Nephron progenitor cell (in vitro differentiated cells): ENCODE measurements around the gene ZBTB7C.

Source experiments
- DNase-seq: peaks from one replicate; pipeline ENCODE4 v3.0.0; 2021
- H3K27ac Mint-ChIP-seq: 2 replicates; pipeline ENCODE4 v1.8.0; 2021; ENCODE audit warnings: mild to moderate bottlenecking, moderate library complexity, mixed read lengths
- H3K27me3 Mint-ChIP-seq: 2 replicates; pipeline ENCODE4 v1.8.0; 2021; ENCODE audit warnings: mild to moderate bottlenecking, low read depth, mixed read lengths; ENCODE audit not compliant: poor library complexity
- H3K36me3 Mint-ChIP-seq: 2 replicates; pipeline ENCODE4 v1.8.0; 2021; ENCODE audit warnings: low read depth, mixed read lengths
- H3K4me1 Mint-ChIP-seq: 2 replicates; pipeline ENCODE4 v1.8.0; 2021; ENCODE audit warnings: mixed read lengths
- H3K4me3 Mint-ChIP-seq: 2 replicates; pipeline ENCODE4 v1.8.0; 2021; ENCODE audit warnings: mild to moderate bottlenecking, moderate library complexity, mixed read lengths
- H3K9me3 Mint-ChIP-seq: 2 replicates; pipeline ENCODE4 v1.8.0; 2021; ENCODE audit warnings: mild to moderate bottlenecking, moderate library complexity, mixed read lengths
- TF ChIP-seq, protein P1 (sequence below): fragments of 200-600 bp; sonication (generic); IDR thresholded peaks from 2 replicates; pipeline ENCODE4 v1.5.0; 2021; ENCODE audit warnings: antibody characterized with exemption

Gene ZBTB7C

DNA sequence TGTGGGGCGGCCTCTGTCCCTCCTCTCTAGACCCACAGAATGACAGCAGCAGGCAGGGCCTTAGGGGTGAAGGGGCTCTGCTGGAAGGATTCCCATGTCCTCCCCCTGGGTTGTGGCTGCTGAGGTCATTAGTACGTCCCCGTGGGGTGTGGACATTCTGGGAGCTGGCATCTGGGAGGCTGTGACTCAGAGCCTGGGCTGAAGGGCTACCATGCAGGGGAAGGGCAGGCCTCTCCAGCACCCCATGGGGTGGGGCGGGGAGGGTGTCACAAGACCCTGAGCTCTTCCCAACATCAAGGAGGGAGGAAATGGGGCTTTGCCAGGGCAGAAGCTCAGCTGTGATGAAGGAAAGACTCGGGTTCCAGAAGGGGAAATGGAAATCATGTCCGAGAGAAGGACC is 373.0 kb downstream of the ZBTB7C start:
- H3K36me3 Mint-ChIP-seq: no peaks in the 10 kb centered on the region
- H3K4me1 Mint-ChIP-seq: peaks cover 36% of the 10 kb centered on the region
- TF ChIP-seq, protein P1, sequence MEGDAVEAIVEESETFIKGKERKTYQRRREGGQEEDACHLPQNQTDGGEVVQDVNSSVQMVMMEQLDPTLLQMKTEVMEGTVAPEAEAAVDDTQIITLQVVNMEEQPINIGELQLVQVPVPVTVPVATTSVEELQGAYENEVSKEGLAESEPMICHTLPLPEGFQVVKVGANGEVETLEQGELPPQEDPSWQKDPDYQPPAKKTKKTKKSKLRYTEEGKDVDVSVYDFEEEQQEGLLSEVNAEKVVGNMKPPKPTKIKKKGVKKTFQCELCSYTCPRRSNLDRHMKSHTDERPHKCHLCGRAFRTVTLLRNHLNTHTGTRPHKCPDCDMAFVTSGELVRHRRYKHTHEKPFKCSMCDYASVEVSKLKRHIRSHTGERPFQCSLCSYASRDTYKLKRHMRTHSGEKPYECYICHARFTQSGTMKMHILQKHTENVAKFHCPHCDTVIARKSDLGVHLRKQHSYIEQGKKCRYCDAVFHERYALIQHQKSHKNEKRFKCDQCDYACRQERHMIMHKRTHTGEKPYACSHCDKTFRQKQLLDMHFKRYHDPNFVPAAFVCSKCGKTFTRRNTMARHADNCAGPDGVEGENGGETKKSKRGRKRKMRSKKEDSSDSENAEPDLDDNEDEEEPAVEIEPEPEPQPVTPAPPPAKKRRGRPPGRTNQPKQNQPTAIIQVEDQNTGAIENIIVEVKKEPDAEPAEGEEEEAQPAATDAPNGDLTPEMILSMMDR: no peak
- no peaks in the 10 kb centered on the region for H3K9me3 Mint-ChIP-seq
- peaks cover 8% of the 10 kb centered on the region for H3K27me3 Mint-ChIP-seq
- DNase-seq: no peak
- H3K4me3 Mint-ChIP-seq: no peak overlapping the region
- H3K27ac Mint-ChIP-seq: peak overlapping the region; percentile 88

DNA sequence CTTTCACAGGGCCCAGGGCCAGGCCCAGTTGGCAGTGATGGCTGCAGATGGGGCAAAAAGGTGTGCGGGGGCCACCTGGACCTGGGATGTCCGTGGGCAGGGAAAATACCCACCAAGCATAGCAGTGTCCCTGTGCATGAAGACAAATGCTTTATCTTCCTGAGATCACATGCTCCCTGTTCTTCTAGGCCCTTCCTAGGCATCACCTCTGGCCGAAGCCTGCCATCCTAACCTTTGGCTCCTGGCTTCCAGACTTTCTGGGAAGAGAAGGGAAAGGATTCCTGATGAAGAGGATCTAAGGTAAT is 373.7 kb downstream of the ZBTB7C start:
- Mint-ChIP-seq H3K9me3 (no peaks in the 10 kb centered on the region), H3K4me3 (no peak overlapping the region), H3K36me3 (no peaks in the 10 kb centered on the region), H3K27ac (no peak overlapping the region), H3K27me3 (peaks cover 4% of the 10 kb centered on the region), H3K4me1 (peaks cover 36% of the 10 kb centered on the region)
- TF ChIP-seq, protein P1: no peak
- no peak for DNase-seq

DNA sequence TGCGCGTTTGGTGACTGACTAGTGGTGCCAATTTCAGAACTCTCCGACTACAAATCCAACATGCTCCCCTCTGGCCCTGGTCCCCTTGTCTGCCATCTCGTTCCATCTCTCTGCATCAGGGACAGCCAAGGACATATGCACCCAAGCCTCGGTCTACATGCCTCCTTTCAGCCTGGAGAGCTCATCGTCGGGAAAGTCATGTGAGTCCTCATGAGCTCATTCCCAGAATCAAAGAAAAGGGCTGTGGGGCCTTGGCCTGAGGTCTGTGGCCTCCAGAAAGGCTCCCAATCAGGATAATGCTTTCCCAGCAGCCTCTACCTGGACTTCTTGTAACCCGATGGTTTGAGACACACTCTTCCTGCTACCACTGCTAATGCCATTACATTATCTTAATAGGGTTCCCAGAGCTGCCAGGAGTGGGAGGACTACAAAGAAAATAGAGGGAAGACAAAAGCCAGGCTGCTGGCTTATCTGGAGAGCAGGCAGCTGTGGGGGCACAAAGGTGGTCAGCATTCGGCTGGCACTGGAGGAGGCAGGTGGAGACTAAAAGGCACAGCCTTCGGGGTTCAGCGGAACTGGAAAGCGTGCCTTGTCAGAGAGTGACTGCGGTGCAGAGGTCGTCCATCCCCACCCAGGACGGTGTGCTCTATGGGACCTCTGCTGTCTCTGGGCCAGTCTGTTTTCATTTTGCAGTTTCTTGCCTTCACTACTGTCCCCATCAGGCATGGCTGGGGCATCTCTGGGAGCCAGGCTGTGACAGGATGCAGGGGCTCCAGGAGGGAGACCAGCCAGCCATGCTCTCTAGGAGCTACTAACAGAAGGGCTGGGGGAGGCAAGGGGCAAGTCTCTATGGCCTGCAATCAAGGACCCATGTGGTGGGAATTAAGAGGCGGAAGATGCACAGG is 374.3 kb downstream of the ZBTB7C start:
- Mint-ChIP-seq H3K27ac (no peak overlapping the region), H3K4me1 (peaks cover 36% of the 10 kb centered on the region), H3K27me3 (no peaks in the 10 kb centered on the region), H3K9me3 (no peaks in the 10 kb centered on the region), H3K36me3 (no peaks in the 10 kb centered on the region), H3K4me3 (no peak overlapping the region)
- no peak for DNase-seq
- TF ChIP-seq, protein P1: no peak

DNA sequence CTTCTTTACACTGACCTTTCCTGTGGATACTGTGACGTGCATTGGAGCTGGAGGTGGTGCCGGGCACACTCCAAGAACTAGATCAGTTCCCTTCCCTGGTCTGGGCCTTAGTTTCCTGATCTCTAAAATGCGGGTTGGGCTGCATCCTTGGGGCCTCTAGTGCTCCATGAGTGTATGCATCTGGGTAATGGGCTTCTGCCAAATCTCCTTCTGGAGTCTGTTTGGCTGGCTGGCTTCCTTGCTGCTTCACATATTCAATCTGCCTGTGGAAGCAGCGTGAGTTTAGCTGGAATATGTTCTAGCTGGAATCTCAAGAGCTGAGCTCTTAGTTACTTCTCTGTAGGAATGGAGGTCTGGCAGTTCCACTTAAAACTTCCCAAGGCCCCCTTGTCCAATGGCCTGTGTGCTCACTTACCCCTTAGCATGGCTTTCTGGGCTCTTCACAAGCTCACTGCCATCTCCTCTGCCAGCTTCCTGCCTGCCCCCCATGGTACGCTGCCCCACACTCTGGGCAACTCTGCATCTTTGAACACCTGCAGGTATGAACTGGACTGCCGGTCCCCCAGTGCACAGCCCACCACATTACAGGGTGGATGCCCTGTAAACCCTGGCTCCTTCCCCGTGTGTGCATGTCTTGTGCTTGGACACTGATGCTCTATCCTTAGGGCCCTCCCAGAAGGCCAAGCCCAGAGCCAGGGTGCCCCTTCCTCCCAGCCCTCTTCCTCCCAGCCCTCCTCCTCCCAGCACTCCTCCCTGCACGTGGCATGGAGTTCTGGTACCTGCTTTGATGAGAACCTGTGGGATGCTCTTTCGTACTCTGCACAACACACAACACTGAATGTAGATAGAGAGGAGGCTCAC is 375.2 kb downstream of the ZBTB7C start:
- Mint-ChIP-seq H3K36me3 (no peaks in the 10 kb centered on the region), H3K27me3 (no peaks in the 10 kb centered on the region), H3K4me1 (peaks cover 36% of the 10 kb centered on the region), H3K9me3 (no peaks in the 10 kb centered on the region), H3K27ac (no peak overlapping the region), H3K4me3 (no peak overlapping the region)
- DNase-seq: no peak
- TF ChIP-seq, protein P1: no peak

DNA sequence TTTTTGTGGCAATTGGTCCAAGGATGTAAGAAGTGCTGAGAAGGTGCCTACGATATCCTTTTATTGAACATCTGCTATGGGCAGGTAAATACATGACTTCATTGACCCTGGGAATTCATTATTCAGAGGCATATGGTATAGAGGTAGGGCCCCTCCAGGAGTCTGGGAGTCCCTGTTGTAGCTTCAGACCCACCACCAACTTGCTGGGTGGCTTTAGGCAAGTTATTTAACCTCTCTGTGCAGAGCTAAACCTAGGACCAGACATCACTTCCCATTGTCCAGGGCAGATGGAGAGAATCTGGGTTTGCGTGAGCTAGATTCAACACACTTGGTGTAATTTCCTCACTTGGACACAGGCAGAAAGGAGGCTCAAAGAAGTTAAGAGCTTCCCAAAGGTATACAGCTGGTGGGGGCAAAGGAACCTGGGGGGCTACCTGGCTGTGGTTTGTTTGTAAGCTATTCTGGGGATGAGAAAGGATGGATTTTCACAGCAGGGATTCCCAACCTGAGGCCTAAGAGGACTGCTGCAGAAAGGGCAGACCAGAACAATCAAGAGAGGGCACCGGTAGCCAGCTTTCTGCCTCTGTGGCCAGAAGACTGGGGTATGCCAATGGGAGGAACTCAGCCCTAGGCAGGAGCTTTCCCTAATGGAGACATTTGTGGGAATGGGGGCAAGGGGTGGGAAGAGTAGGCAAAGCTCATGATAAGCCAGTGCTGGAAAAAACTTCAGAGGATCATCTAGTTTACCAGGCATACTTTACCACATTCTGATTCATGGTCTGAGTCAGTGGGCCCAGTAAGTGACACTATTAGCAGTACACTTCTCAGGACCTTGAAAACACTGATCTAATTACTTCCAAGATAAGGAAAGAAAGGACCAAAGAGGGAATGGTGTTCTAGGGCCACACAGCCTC is 376.1 kb downstream of the ZBTB7C start:
- Mint-ChIP-seq H3K4me1 (peaks cover 40% of the 10 kb centered on the region), H3K27me3 (no peaks in the 10 kb centered on the region), H3K9me3 (no peaks in the 10 kb centered on the region), H3K4me3 (no peak overlapping the region), H3K36me3 (no peaks in the 10 kb centered on the region), H3K27ac (no peak overlapping the region)
- TF ChIP-seq, protein P1: no peak
- no peak for DNase-seq
